Stomach (tissue), 9 donors: Measurements from ENCODE around the gene PCBD1. TPM values are rescaled to one million over a fixed set of nuclear protein-coding genes. Genes with fewer than 3 reads are reported as not detected.

Source experiments
- DNase-seq, 2 donors: peaks; one replicate each; pipeline versions ENCODE4 v3.0.0 to v3.0.0-alpha.2; 2013 to 2019
- H3K27ac ChIP-seq, 5 donors: fragments of 200-600 bp in 4 of 5; sonication (generic) in 4 of 5; one replicate each; pipeline ENCODE4 v1.5.1; 2013 to 2019; ENCODE audit warnings: mild to moderate bottlenecking in 1 of 5, moderate library complexity in 1 of 5
- H3K27me3 ChIP-seq, 3 donors: fragments of 200-600 bp; sonication (generic); one replicate each; pipeline ENCODE4 v1.5.1; 2017 to 2019; ENCODE audit warnings: mixed run types in 1 of 3
- H3K36me3 ChIP-seq, 4 donors: fragments of 200-600 bp; sonication (generic); 1 replicate in 3 of 4; 2 replicates in 1 of 4; pipeline ENCODE4 v1.5.1; 2016 to 2019
- H3K4me1 ChIP-seq, 4 donors: fragments of 200-600 bp; sonication (generic); one replicate each; pipeline ENCODE4 v1.5.1; 2016 to 2019
- H3K4me3 ChIP-seq, 4 donors: fragments of 200-600 bp; sonication (generic) in 3 of 4; one replicate each; pipeline ENCODE4 v1.5.1; 2016 to 2019; ENCODE audit warnings: mild to moderate bottlenecking in 1 of 4
- H3K9me3 ChIP-seq, 4 donors: fragments of 200-600 bp; sonication (generic); one replicate each; pipeline ENCODE4 v1.5.1; 2016 to 2019
- CTCF ChIP-seq, 7 experiments: fragments of 450-650 bp in 4 of 7; fragments of 200-600 bp in 3 of 7; sonication (generic) in 3 of 7; IDR thresholded peaks; one replicate each; pipeline ENCODE4 v1.5.1; 2016 to 2019; ENCODE audit warnings: antibody characterized with exemption in 7 of 7, control low read depth in 2 of 7, mild to moderate bottlenecking in 1 of 7
- EP300 ChIP-seq: sonication (generic); formaldehyde crosslinking; IDR thresholded peaks from one replicate; pipeline ENCODE4 v1.6.1; 2017; ENCODE audit warnings: antibody characterized with exemption
- POLR2A ChIP-seq, 4 donors: fragments of 450-650 bp; IDR thresholded peaks; one replicate each; pipeline ENCODE4 v1.6.1; 2016; ENCODE audit warnings: antibody characterized with exemption in 4 of 4, control low read depth in 2 of 4, mild to moderate bottlenecking in 1 of 4, moderate library complexity in 1 of 4
- POLR2AphosphoS5 ChIP-seq, 3 donors: sonication (generic); formaldehyde crosslinking; IDR thresholded peaks; one replicate each; pipeline ENCODE4 v1.6.1; 2016; ENCODE audit warnings: antibody characterized with exemption in 3 of 3
- WGBS, 5 donors: extraction: QIAGEN DNeasy Blood & Tissue Kit in 3 of 5; methylation state at CpG; one replicate each; pipeline versions ENCODE4 v1.1.5 to v1.1.7; 2013 to 2018; 5-methylcytosine and 5-hydroxymethylcytosine counted together
- intact Hi-C: fragments of 100-400 bp; cut with DNase I; formaldehyde crosslinking; loops from one replicate; pipeline ENCODE4 v1.15.1; 2023; ENCODE audit warnings: low total_unique reads
- polyA plus RNA-seq, 3 donors: library from polyadenylated mRNA; stranded (reverse); fragments of 200-250 nt; gene quantifications; one replicate each; pipeline ENCODE4 v1.2.3, GENCODE V29; 2013
- total RNA-seq, 5 donors: library from RNA; depleted of rRNA; stranded (reverse); fragments of >200 nt; gene quantifications; one replicate each; pipeline versions ENCODE4 v1.1.0 to v1.2.3, GENCODE V29; 2014 to 2016
- donor health status: healthy with polysubstance abuse.
- donor health status: Bipolar disorder and iron deficiency.
- donor health status: healthy.

PCBD1 gene
- total and polyA plus RNA-seq, 8 donors: 29.4 to 130 (median 66.1) TPM

DNA sequence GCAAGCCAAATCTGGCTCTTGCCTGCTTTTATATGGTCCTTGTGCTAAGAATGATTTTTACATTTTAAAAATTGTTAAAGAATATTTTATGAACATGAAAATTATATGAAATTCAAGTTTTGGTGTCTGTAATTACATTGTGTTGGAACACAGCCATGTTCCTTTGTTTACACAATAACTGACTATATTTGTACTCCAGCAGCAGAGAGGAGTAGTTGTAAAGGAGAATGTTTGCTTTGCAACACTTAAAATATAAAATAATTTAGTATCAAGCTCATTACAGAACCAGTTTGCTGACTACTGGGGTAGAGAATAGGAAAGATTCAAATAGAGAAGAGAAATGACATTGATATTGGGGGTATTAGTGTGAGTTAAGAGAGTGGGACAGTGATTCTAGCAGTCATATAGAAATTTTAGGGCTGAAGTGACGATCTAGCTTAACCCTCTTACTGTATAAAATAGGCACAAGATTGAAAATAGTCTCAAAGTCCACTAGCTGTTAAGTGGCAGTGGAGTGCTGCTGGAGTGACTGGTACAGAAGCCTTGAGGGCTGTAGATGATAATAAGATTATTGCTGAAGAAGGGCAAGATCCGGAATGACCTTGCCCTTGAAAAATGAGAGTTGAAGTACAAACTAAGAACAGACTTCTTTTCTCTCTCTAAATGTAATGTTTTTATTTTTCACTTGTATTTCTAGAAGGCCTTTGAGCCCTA lies 44.4 kb downstream of the PCBD1 start:
- WGBS, 5 donors: 79 to 95% (median 85%) methylated on average over 2 of the region's 2 CpGs

DNA sequence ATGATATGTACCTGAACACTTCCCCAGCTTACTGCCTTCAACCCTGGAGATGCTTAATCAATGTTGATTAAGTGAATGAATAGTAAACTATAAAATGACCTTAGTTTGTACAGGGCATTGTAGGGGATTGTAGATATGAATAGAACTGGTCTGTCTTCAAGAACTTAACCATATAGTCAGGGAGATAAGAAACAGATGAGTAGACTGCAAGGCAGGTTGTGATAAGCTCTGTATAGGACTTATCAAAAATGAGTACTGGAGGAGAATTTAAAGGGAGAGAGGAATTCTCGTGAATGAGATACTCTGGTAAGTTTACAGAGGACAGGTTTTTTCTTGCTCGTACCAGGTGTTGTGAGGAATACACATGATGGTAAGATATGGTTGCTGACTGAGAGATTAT lies 45.0 kb downstream of the PCBD1 start:
- Histone ChIP-seq H3K27ac (no peak overlapping the region), H3K27me3 (no peaks in the 10 kb centered on the region)

More for the DNA sequence above, 44.4 kb downstream of the PCBD1 start:
- Histone ChIP-seq H3K27me3 (no peaks in the 10 kb centered on the region), H3K9me3 (no peaks in the 10 kb centered on the region), H3K27ac (no peak overlapping the region), H3K36me3 (peaks cover 0 to 41% (median 27%) of the 10 kb centered on the region in 4 donors), H3K4me1 (peaks cover 0 to 27% (median 7%) of the 10 kb centered on the region in 4 donors), H3K4me3 (no peak overlapping the region)
- no peak for DNase-seq
- intact Hi-C loops: no loop called here
- TF ChIP-seq POLR2AphosphoS5 (IDR thresholded peaks at IDR 0.05): no peak

GRCh38 chr10:70840836-70841235 lies 47.5 kb downstream of the PCBD1 start:
- no peak for DNase-seq
- peaks cover 0 to 23% (median 10%) of the 10 kb centered on the region in 4 donors for H3K4me1 ChIP-seq
- 75 to 92% (median 82%) methylated on average over 2 of the region's 2 CpGs for WGBS, 5 donors
- H3K27me3 ChIP-seq: no peaks in the 10 kb centered on the region
- no peak overlapping the region for H3K27ac ChIP-seq
- intact Hi-C loops: no loop called here
- peaks cover 9 to 37% (median 24%) of the 10 kb centered on the region in 4 donors for H3K36me3 ChIP-seq
- peaks cover 0 to 9% (median 0%) of the 10 kb centered on the region in 4 donors for H3K9me3 ChIP-seq
- no peak for TF ChIP-seq EP300
- no peak for TF ChIP-seq POLR2AphosphoS5 (IDR thresholded peaks at IDR 0.05)
- TF ChIP-seq POLR2A (IDR thresholded peaks at IDR 0.05): no peak
- no peak for TF ChIP-seq CTCF (IDR thresholded peaks at IDR 0.05)
- H3K4me3 ChIP-seq: no peak overlapping the region

More for the DNA sequence above, 45.0 kb downstream of the PCBD1 start:
- peaks cover 0 to 27% (median 7%) of the 10 kb centered on the region in 4 donors for H3K4me1 ChIP-seq
- TF ChIP-seq EP300: no peak
- TF ChIP-seq CTCF (IDR thresholded peaks at IDR 0.05): no peak
- TF ChIP-seq POLR2AphosphoS5 (IDR thresholded peaks at IDR 0.05): no peak
- TF ChIP-seq POLR2A (IDR thresholded peaks at IDR 0.05): no peak
- H3K4me3 ChIP-seq: no peak overlapping the region
- DNase-seq: no peak
- H3K9me3 ChIP-seq: no peaks in the 10 kb centered on the region
- intact Hi-C loops: no loop called here
- peaks cover 0 to 44% (median 27%) of the 10 kb centered on the region in 4 donors for H3K36me3 ChIP-seq
- 36 to 63% (median 38%) methylated on average over 2 of the region's 2 CpGs for WGBS, 5 donors

DNA sequence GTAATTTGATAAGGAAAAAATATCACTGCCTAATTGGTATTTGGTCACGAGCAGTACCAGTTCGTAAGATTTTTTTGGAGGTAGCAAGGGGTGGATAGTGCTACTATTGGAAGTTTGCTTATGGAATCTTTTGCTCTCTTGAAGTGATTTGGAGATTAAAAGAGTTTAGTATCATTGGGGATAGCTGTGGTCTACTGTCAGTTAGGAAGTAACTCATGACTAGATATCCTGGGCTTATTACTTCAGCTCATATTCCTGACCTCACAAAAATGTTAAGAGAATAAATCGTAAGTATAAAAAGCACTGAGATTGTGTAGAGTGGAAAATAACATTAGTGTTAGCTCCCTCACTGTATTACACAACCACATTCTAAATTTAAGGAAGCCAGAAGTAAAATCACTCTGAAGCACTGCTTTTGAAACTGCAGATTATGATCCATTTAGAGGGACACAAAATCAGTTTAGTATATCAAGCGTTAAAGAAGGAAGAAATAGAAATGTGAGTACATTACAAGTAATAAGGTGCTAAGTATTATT lies 50.0 kb downstream of the PCBD1 start:
- no peak overlapping the region for H3K4me3 ChIP-seq
- H3K27ac ChIP-seq: no peak overlapping the region
- peaks cover 7 to 22% (median 10%) of the 10 kb centered on the region in 4 donors for H3K36me3 ChIP-seq
- TF ChIP-seq CTCF (IDR thresholded peaks at IDR 0.05) (no peak), EP300 (no peak), POLR2AphosphoS5 (IDR thresholded peaks at IDR 0.05) (no peak), POLR2A (IDR thresholded peaks at IDR 0.05) (no peak)
- H3K27me3 ChIP-seq: no peaks in the 10 kb centered on the region
- peaks cover 0 to 9% (median 0%) of the 10 kb centered on the region in 4 donors for H3K9me3 ChIP-seq
- 77 to 95% (median 84%) methylated on average over 4 of the region's 4 CpGs for WGBS, 5 donors
- intact Hi-C loops: no loop called here
- H3K4me1 ChIP-seq: peaks cover 0 to 27% (median 10%) of the 10 kb centered on the region in 4 donors
- DNase-seq: no peak
